Measurements from ENCODE around the gene CSMD2.

GRCh38 chr1:34131396-34132160 lies 33.5 kb downstream of the CSMD2 start:
- TF ChIP-seq CTCF (IDR thresholded peaks at IDR 0.05) = no peak
- no peak for TF ChIP-seq EZH2phosphoT487 (IDR thresholded peaks at IDR 0.05)

Data from neural progenitor cell (in vitro differentiated cells).